Measurements from ENCODE around the gene KIF26B.
"Not testable (repeated sequence)": the region's sequence is repeated elsewhere in the genome, so short reads cannot be mapped to it uniquely, and the experiment has no call there.

KIF26B gene

GRCh38 chr1:245330951-245331350 lies 176.2 kb downstream of the KIF26B start:
- no peak for DNase-seq

- DNase-seq = no peak
These were observed 177.3 kb downstream of the KIF26B start for GRCh38 chr1:245332085-245332484.

- peak in 1 of 2 donors; percentile 28 for DNase-seq
These were observed 177.7 kb downstream of the KIF26B start for GRCh38 chr1:245332513-245332912.

- no peak for DNase-seq
These were observed 179.4 kb downstream of the KIF26B start for GRCh38 chr1:245334235-245334634.

GRCh38 chr1:245334827-245335490 lies 180.2 kb downstream of the KIF26B start:
- no peak for DNase-seq

- not testable (repeated sequence) for DNase-seq
These were observed 180.9 kb downstream of the KIF26B start for GRCh38 chr1:245335684-245336083.

- no peak for DNase-seq
These were observed 181.6 kb downstream of the KIF26B start for GRCh38 chr1:245336149-245336983.

- not testable (repeated sequence) for DNase-seq
These were observed 182.2 kb downstream of the KIF26B start for GRCh38 chr1:245336984-245337355.

- DNase-seq = no peak
These were observed 183.2 kb downstream of the KIF26B start for GRCh38 chr1:245337829-245338484.

GRCh38 chr1:245338485-245338877 lies 183.7 kb downstream of the KIF26B start:
- DNase-seq = no peak

- DNase-seq = no peak
These were observed 187.0 kb downstream of the KIF26B start for GRCh38 chr1:245341743-245342142.

- no peak for DNase-seq
These were observed 190.6 kb downstream of the KIF26B start for GRCh38 chr1:245345191-245345884.

GRCh38 chr1:245348626-245349025 lies 193.8 kb downstream of the KIF26B start:
- no peak for DNase-seq

GRCh38 chr1:245353411-245353810 lies 198.6 kb downstream of the KIF26B start:
- DNase-seq = no peak

- DNase-seq = no peak
These were observed 199.4 kb downstream of the KIF26B start for GRCh38 chr1:245353915-245354775.

GRCh38 chr1:245355851-245356630 lies 201.3 kb downstream of the KIF26B start:
- not testable (repeated sequence) for DNase-seq

GRCh38 chr1:245356891-245357585 lies 202.3 kb downstream of the KIF26B start:
- DNase-seq = no peak

GRCh38 chr1:245359101-245359680 lies 204.4 kb downstream of the KIF26B start:
- not testable (repeated sequence) for DNase-seq

- DNase-seq = no peak
These were observed 206.3 kb downstream of the KIF26B start for GRCh38 chr1:245361065-245361464.

GRCh38 chr1:245361951-245362350 lies 207.2 kb downstream of the KIF26B start:
- DNase-seq = no peak
